HL-60 (cell line): ENCODE data around the gene MYRIP.

ENCODE experiments used
- DNase-seq, 2 experiments: peaks; one replicate each; pipeline ENCODE4 v3.0.0-alpha.2; 2010 to 2020; ENCODE audit warnings: low read depth in 1 of 2, low spot score in 1 of 2
- H3K27ac ChIP-seq: fragments of 250-450 bp; sonication (Bioruptor Pico); replicated peaks from 2 replicates; pipeline ENCODE4 v1.5.1; 2020; ENCODE audit warnings: mild to moderate bottlenecking, moderate library complexity
- H3K27me3 ChIP-seq: fragments of 250-450 bp; sonication (Bioruptor Pico); 2 replicates; pipeline ENCODE4 v1.5.1; 2021; ENCODE audit warnings: mild to moderate bottlenecking, moderate library complexity; ENCODE audit not compliant: insufficient read depth, poor library complexity, severe bottlenecking
- H3K4me3 ChIP-seq: replicated peaks from 2 replicates; pipeline ENCODE4 v1.5.1; 2011; ENCODE audit warnings: mild to moderate bottlenecking, control low read depth, low read length; ENCODE audit not compliant: insufficient read depth
- GABPA ChIP-seq: IDR thresholded peaks from 2 replicates; pipeline ENCODE4 v1.6.1; 2012; ENCODE audit warnings: low read depth
- POLR2AphosphoS5 ChIP-seq: IDR thresholded peaks from 2 replicates; pipeline ENCODE4 v1.6.1; 2012; ENCODE audit warnings: low read depth
- SPI1 ChIP-seq: IDR thresholded peaks from 2 replicates; pipeline ENCODE4 v1.6.1; 2012; ENCODE audit warnings: low read depth, mild to moderate bottlenecking, borderline replicate concordance
- TF ChIP-seq, protein P1 (sequence below): IDR thresholded peaks from 2 replicates; pipeline ENCODE4 v1.6.1; 2012; ENCODE audit warnings: low read depth; ENCODE audit not compliant: insufficient replicate concordance
- TF ChIP-seq, protein P2 (sequence below): IDR thresholded peaks from one replicate; pipeline ENCODE4 v1.5.1; 2011; ENCODE audit warnings: low read length, control low read depth, inconsistent platforms; ENCODE audit not compliant: insufficient read depth

MYRIP gene

DNA sequence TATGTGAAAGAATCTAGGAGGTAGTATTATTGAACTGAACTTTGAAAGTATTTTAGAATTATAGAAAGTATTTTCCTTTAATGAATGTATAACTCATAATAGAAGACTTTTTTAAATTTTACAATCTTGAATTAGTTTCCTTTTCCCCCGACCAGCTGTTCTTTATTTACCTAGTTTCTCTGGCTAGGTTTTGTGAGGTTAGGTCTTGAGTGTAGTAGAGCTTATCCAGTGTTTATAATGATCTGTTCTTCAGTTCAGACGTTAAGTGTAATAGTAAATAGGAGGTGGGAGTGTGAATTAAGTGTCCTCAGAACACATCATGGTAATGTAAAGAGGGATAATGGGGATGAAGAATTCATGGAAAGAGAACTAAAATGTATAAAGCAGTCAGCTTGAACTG, 93.8 kb downstream of the MYRIP start:
- no peaks in the 10 kb centered on the region for H3K27me3 ChIP-seq
- no peak overlapping the region for H3K27ac ChIP-seq
- TF ChIP-seq GABPA (no peak), POLR2AphosphoS5 (no peak), SPI1 (no peak)
- TF ChIP-seq, protein P1, sequence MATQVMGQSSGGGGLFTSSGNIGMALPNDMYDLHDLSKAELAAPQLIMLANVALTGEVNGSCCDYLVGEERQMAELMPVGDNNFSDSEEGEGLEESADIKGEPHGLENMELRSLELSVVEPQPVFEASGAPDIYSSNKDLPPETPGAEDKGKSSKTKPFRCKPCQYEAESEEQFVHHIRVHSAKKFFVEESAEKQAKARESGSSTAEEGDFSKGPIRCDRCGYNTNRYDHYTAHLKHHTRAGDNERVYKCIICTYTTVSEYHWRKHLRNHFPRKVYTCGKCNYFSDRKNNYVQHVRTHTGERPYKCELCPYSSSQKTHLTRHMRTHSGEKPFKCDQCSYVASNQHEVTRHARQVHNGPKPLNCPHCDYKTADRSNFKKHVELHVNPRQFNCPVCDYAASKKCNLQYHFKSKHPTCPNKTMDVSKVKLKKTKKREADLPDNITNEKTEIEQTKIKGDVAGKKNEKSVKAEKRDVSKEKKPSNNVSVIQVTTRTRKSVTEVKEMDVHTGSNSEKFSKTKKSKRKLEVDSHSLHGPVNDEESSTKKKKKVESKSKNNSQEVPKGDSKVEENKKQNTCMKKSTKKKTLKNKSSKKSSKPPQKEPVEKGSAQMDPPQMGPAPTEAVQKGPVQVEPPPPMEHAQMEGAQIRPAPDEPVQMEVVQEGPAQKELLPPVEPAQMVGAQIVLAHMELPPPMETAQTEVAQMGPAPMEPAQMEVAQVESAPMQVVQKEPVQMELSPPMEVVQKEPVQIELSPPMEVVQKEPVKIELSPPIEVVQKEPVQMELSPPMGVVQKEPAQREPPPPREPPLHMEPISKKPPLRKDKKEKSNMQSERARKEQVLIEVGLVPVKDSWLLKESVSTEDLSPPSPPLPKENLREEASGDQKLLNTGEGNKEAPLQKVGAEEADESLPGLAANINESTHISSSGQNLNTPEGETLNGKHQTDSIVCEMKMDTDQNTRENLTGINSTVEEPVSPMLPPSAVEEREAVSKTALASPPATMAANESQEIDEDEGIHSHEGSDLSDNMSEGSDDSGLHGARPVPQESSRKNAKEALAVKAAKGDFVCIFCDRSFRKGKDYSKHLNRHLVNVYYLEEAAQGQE: no peak
- TF ChIP-seq, protein P2, sequence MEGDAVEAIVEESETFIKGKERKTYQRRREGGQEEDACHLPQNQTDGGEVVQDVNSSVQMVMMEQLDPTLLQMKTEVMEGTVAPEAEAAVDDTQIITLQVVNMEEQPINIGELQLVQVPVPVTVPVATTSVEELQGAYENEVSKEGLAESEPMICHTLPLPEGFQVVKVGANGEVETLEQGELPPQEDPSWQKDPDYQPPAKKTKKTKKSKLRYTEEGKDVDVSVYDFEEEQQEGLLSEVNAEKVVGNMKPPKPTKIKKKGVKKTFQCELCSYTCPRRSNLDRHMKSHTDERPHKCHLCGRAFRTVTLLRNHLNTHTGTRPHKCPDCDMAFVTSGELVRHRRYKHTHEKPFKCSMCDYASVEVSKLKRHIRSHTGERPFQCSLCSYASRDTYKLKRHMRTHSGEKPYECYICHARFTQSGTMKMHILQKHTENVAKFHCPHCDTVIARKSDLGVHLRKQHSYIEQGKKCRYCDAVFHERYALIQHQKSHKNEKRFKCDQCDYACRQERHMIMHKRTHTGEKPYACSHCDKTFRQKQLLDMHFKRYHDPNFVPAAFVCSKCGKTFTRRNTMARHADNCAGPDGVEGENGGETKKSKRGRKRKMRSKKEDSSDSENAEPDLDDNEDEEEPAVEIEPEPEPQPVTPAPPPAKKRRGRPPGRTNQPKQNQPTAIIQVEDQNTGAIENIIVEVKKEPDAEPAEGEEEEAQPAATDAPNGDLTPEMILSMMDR: no peak
- DNase-seq: no peak
- H3K4me3 ChIP-seq: no peak overlapping the region

DNA sequence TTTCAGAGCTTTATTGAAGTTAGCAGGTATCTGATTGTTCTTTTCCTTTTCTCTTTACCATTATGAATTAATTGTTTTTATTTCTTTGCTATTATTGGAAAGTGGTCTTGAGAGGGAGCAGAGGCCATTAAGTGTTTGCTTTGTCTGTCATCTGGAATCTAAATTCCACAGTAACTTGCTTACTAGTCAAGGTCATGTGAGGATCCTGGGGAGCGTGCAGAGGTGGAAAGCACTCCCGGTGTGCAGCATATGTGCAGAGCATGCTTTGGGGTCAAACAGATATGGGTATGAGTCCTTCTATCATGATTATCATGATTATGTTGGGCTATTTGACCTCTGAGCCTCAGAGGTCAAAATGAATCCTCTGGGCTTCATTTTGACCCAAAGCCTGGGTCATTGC, 96.4 kb downstream of the MYRIP start:
- TF ChIP-seq, protein P1: no peak
- no peak for TF ChIP-seq POLR2AphosphoS5
- TF ChIP-seq GABPA: no peak
- TF ChIP-seq SPI1: no peak
- TF ChIP-seq, protein P2: no peak
- DNase-seq: no peak
- no peaks in the 10 kb centered on the region for H3K27me3 ChIP-seq
- H3K27ac ChIP-seq: no peak overlapping the region
- no peak overlapping the region for H3K4me3 ChIP-seq

DNA sequence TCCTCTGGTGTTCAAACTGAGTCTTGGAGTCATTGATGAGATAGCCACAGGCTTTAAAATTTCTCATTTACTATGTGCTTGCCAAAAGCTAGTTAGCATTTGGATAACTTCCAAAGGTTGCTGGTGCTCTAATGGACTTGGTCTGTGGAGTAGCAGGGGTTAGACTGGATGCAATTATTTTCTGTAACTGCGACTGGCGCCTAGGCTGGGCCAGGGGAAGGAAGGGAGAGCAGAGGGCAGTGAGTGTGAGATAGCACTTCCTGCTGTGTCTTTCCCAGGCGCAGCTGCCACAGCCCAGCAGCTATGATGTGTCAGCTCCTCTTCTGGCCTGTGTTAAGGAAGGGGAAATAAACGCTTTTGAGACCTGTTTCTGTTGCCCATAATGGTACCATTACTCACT, 98.6 kb downstream of the MYRIP start:
- TF ChIP-seq GABPA (no peak), SPI1 (no peak), POLR2AphosphoS5 (no peak)
- TF ChIP-seq, protein P1: no peak
- TF ChIP-seq, protein P2: no peak
- no peak overlapping the region for H3K27ac ChIP-seq
- H3K27me3 ChIP-seq: no peaks in the 10 kb centered on the region
- DNase-seq: no peak
- no peak overlapping the region for H3K4me3 ChIP-seq
